Naive thymus-derived CD8-positive, alpha-beta T cell (primary cell): ENCODE results near the gene SLCO1C1. TPM values are rescaled to one million over a fixed set of nuclear protein-coding genes. Genes with fewer than 3 reads are reported as not detected.

Experiments
- ATAC-seq, 2 donors: fragments of 150-1000 bp; cut with Tn5 transposase in 1 of 2; sonication (Bioruptor Pico), chemical (Tn5 transposase) in 1 of 2; 1 replicate in 1 of 2; 2 replicates in 1 of 2; pipeline ENCODE4 v1.10.0; 2021; ENCODE audit warnings: mild to moderate bottlenecking in 2 of 2, moderate library complexity in 2 of 2
- POLR2A ChIA-PET: fragments of 350-600 bp; sonication (Branson Sonifier 250); formaldehyde crosslinking; loops from one replicate; lab custom pipeline; 2021; ENCODE audit warnings: antibody characterized with exemption; lab: Charles Lee
- DNase-seq, 10 donors: peaks; one replicate each; pipeline versions ENCODE4 v3.0.0 to v3.0.0-alpha.2; 2020 to 2022
- H3K27ac Mint-ChIP-seq, 10 donors: one replicate each; pipeline ENCODE4 v1.8.0; 2020 to 2022; ENCODE audit warnings: mild to moderate bottlenecking in 10 of 10, mixed read lengths in 10 of 10, moderate library complexity in 4 of 10, inconsistent platforms in 1 of 10
- H3K27me3 Mint-ChIP-seq, 5 donors: one replicate each; pipeline ENCODE4 v1.8.0; 2021 to 2022; ENCODE audit warnings: mixed read lengths in 5 of 5
- H3K36me3 Mint-ChIP-seq, 3 donors: one replicate each; pipeline ENCODE4 v1.8.0; 2020 to 2022; ENCODE audit warnings: mixed read lengths in 3 of 3, mild to moderate bottlenecking in 2 of 3, inconsistent platforms in 1 of 3
- H3K4me1 Mint-ChIP-seq, 4 donors: one replicate each; pipeline ENCODE4 v1.8.0; 2021 to 2022; ENCODE audit warnings: mixed read lengths in 4 of 4
- H3K4me3 Mint-ChIP-seq, 10 donors: one replicate each; pipeline ENCODE4 v1.8.0; 2020 to 2022; ENCODE audit warnings: mild to moderate bottlenecking in 10 of 10, mixed read lengths in 10 of 10, moderate library complexity in 6 of 10, inconsistent platforms in 1 of 10
- H3K9me3 Mint-ChIP-seq, 9 donors: one replicate each; pipeline ENCODE4 v1.8.0; 2020 to 2022; ENCODE audit warnings: mixed read lengths in 9 of 9, mild to moderate bottlenecking in 3 of 9, inconsistent platforms in 1 of 9, moderate library complexity in 1 of 9
- polyA plus RNA-seq, 3 donors: library from polyadenylated mRNA; unstranded; fragments of 300-500 nt; fragmentation: Illumina TruSeq; gene quantifications; one replicate each; pipeline ENCODE4 v1.2.3, GENCODE V29; 2021
- total RNA-seq, 8 experiments: library from RNA in 2 of 8; stranded (reverse) in 2 of 8; gene quantifications; one replicate each; pipeline ENCODE4 v1.2.3 and lab custom pipeline; 2021 to 2026

Gene SLCO1C1, protein sequence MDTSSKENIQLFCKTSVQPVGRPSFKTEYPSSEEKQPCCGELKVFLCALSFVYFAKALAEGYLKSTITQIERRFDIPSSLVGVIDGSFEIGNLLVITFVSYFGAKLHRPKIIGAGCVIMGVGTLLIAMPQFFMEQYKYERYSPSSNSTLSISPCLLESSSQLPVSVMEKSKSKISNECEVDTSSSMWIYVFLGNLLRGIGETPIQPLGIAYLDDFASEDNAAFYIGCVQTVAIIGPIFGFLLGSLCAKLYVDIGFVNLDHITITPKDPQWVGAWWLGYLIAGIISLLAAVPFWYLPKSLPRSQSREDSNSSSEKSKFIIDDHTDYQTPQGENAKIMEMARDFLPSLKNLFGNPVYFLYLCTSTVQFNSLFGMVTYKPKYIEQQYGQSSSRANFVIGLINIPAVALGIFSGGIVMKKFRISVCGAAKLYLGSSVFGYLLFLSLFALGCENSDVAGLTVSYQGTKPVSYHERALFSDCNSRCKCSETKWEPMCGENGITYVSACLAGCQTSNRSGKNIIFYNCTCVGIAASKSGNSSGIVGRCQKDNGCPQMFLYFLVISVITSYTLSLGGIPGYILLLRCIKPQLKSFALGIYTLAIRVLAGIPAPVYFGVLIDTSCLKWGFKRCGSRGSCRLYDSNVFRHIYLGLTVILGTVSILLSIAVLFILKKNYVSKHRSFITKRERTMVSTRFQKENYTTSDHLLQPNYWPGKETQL
- total RNA-seq (not detected), polyA plus RNA-seq (not detected), total RNA-seq (lab: John Stamatoyannopoulos, UW) (0 reads per million in 6 experiments)

DNA sequence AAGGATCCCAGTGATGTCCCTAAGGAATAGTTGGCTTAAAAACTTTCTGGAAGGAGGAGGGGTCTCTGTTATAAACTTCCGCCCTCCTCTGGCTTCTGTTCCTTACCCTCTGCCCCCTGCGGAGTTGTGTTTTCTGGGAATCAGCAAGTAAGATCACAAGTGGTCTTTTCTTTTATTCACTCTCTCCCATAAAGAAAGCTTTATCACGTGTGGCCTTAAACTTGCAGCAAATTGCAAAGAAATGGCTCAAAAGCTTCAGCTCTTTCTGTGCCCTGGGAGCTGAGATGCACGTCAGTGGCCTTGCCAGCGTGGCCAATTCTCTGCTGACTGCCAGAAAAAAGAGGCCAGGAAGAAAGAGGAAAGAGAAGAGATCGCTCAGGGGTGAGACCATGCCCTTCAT lies at the start of gene SLCO1C1:
Gene SLCO1C1, plus strand, starts transcription at position 101 of the 400 bp plus-strand sequence. CDS start 4,245 bp downstream, outside the sequence.
- H3K4me3 Mint-ChIP-seq = no peak within 1 kb of the TSS
- H3K9me3 Mint-ChIP-seq = peaks cover 0 to 14% (median 0%) of the 10 kb centered on the region in 9 donors
- no peak for DNase-seq
- ATAC-seq = no peak
- POLR2A ChIA-PET = no interaction called here
- H3K4me1 Mint-ChIP-seq = no peaks in the 10 kb centered on the region
- no peaks in the 10 kb centered on the region for H3K27me3 Mint-ChIP-seq
- no peaks in the 10 kb centered on the region for H3K36me3 Mint-ChIP-seq
- no peak within 1 kb of the TSS for H3K27ac Mint-ChIP-seq

DNA sequence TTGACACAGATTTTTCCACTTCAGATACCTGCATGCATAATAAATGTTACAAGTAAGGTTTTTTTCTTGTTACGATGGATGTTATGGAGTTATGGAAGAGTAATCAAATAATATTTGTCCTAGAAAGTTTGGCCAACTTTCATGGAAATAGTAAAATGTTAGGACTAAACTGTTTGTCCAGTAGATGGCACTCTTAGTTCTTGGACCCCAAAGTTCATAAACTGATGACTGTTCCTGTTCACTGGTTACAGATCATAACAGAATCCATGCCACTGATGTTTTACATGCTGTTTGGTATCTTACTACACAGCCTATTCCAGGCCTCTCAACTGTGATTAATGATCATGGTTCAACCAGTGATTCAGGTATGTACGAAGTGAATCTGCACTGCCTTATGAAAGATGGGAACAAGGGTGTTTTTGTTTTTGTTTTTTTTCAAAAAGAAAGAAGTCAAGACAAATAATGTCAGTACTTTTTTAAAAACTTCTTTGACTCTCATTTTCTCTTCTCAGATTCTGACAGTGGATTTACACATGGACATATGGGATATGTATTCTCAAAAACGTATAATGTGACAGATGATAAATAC lies 48.8 kb upstream of the SLCO1C1 start:
- Mint-ChIP-seq H3K27ac (no peak overlapping the region), H3K9me3 (peaks cover 0 to under 1% (median 0%) of the 10 kb centered on the region in 9 donors), H3K36me3 (no peaks in the 10 kb centered on the region), H3K4me1 (no peaks in the 10 kb centered on the region), H3K4me3 (no peak overlapping the region), H3K27me3 (no peaks in the 10 kb centered on the region)
- DNase-seq (no peak), ATAC-seq (no peak)
- POLR2A ChIA-PET = no interaction called here

DNA sequence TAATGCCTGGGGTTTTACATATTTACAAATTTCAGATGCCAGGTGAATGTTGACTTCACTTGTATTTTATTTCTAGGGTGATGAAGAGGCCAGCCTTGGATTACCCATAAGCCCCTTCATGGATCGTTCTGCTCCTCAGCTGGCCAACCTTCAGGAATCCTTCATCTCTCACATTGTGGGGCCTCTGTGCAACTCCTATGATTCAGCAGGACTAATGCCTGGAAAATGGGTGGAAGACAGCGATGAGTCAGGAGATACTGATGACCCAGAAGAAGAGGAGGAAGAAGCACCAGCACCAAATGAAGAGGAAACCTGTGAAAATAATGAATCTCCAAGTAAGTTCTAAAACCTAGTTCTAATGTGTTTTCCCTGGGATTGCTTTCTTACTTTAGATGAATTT lies 41.3 kb upstream of the SLCO1C1 start:
- no peaks in the 10 kb centered on the region for H3K4me1 Mint-ChIP-seq

DNA sequence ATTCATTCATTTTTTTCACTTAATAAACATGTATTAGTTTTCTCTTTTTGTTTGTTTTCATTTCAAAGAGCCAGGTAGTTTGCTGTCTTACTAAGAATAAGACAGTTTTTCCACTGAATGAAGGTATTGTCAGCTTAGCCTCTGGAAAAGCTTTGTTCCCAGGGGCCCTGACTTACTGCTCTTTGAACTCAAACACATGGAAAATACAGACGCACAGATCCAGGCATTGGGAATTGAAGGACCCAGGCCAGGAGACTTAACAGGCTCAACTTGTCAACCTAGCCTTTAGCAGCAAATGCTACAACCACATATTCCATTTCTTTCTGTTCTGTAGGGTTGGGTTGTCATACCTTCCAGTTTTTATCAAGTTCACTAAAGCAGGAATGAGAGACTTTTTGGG lies 38.5 kb upstream of the SLCO1C1 start:
- Mint-ChIP-seq H3K4me1 (no peaks in the 10 kb centered on the region), H3K27me3 (no peaks in the 10 kb centered on the region), H3K4me3 (no peak overlapping the region), H3K9me3 (peaks cover 8 to 34% (median 15%) of the 10 kb centered on the region in 9 donors), H3K36me3 (peaks cover 0 to 11% (median 0%) of the 10 kb centered on the region in 3 donors), H3K27ac (no peak overlapping the region)
- POLR2A ChIA-PET = no interaction called here
- ATAC-seq = no peak
- no peak for DNase-seq

More for the DNA sequence above, 41.3 kb upstream of the SLCO1C1 start:
- POLR2A ChIA-PET = no interaction called here
- Mint-ChIP-seq H3K27me3 (peaks cover 0 to 2% (median 0%) of the 10 kb centered on the region in 5 donors), H3K4me3 (no peak overlapping the region), H3K36me3 (no peaks in the 10 kb centered on the region), H3K9me3 (peaks cover 0 to 19% (median 0%) of the 10 kb centered on the region in 9 donors), H3K27ac (no peak overlapping the region)
- no peak for ATAC-seq
- no peak for DNase-seq

DNA sequence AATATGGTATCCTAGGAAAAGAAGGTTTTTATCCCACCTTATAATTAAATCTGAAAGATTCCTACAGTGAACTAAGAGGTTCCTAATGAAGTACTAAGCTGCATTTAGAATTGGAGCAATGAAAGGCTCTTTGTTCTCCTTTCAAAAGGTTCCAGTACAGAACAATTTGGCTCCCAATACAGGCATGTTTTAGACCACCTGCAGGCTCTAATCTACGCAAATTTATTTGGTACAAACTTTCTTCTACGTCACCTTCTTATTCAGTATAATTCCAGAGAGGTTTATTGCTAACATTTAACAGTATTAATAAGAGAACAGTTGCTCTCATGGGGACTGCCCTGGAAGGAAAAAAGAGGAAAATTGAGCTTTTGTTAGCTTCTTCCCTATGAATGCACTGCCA lies 37.6 kb upstream of the SLCO1C1 start:
- H3K27ac Mint-ChIP-seq = no peak overlapping the region
- H3K36me3 Mint-ChIP-seq = peaks cover 0 to 17% (median 0%) of the 10 kb centered on the region in 3 donors
- POLR2A ChIA-PET = no interaction called here
- no peaks in the 10 kb centered on the region for H3K27me3 Mint-ChIP-seq
- no peak overlapping the region for H3K4me3 Mint-ChIP-seq
- peaks cover 15 to 34% (median 24%) of the 10 kb centered on the region in 9 donors for H3K9me3 Mint-ChIP-seq
- no peaks in the 10 kb centered on the region for H3K4me1 Mint-ChIP-seq
- no peak for ATAC-seq
- no peak for DNase-seq

DNA sequence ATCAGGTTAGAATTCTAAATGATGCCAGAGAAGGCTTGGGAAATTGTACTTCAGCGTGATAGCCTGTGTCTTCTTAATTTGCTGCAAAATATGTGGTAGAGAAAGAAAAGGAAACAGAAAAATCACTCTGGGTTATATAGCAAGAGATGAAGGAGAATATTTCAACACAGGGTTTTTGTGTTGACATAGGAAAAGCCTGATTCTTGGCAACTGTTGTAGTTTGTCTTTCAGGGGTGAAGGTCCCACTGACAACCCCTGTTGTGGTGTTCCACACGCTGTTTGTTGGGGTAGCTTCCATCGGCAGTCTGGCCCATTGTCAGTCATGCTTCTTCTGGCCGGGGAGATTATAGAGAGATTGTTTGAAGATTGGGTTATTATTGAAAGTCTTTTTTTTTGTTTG lies 13.8 kb upstream of the SLCO1C1 start:
- POLR2A ChIA-PET = no interaction called here
- Mint-ChIP-seq H3K36me3 (no peaks in the 10 kb centered on the region), H3K27me3 (no peaks in the 10 kb centered on the region), H3K27ac (no peak overlapping the region), H3K4me1 (no peaks in the 10 kb centered on the region), H3K9me3 (peaks cover 0 to 16% (median 11%) of the 10 kb centered on the region in 9 donors), H3K4me3 (no peak overlapping the region)
- no peak for ATAC-seq
- DNase-seq = no peak

DNA sequence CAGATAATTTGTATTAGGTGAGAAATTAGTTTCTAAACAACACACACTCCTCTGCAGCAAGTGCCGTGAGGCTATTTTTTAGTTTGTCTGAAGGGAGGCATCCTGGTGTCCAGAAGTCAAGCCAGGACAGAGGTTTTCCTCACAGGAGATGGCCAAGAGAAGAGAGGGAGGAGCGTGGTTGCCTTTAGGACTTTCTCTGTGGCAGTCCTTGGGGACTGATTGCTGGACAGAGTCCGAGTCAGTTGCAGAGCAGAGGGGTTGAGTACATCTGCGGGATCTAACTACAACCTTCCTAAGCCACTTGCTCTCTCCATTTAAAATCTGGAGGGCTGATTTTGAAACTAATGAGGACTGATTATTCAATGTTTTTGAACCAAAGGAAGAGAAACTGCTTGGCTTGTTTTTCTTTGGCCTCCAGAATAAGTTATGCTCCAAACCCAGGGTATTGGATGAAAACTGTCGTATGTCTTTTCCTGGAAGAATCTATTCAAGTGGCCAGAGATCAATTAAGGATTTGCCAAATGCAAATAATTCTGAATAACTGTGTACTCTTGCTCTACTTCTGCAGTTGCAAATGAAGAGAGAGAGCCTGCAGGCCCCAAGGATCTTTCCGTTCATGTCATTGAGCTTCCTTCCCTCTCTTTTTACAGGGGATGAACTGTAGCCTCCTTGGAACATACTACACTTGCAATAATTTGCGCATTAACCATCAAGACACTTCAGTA lies 1.2 kb downstream of the SLCO1C1 start:
- H3K9me3 Mint-ChIP-seq = peaks cover 0 to 10% (median 0%) of the 10 kb centered on the region in 9 donors
- no peaks in the 10 kb centered on the region for H3K4me1 Mint-ChIP-seq
- H3K36me3 Mint-ChIP-seq = no peaks in the 10 kb centered on the region
- DNase-seq (no peak), ATAC-seq (no peak)
- no peak overlapping the region for H3K4me3 Mint-ChIP-seq
- no peaks in the 10 kb centered on the region for H3K27me3 Mint-ChIP-seq
- POLR2A ChIA-PET = no interaction called here
- H3K27ac Mint-ChIP-seq = no peak overlapping the region

DNA sequence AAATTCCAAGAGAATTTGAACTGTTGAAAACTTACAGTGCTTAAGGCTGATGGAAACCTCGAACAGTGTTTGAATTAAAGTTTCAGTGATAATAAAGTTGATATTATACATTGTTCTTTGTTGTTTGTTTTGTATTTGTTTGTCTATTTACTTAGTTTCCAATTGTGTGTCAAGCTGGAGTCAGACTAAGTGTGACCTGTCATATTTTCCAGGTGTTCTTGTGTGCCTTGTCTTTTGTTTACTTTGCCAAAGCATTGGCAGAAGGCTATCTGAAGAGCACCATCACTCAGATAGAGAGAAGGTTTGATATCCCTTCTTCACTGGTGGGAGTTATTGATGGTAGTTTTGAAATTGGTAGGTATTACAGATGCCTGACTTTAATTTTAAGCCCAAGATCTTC lies 6.0 kb downstream of the SLCO1C1 start:
- POLR2A ChIA-PET = no interaction called here
- ATAC-seq = no peak
- Mint-ChIP-seq H3K4me1 (no peaks in the 10 kb centered on the region), H3K4me3 (no peak overlapping the region), H3K9me3 (peaks cover 0 to 5% (median 0%) of the 10 kb centered on the region in 9 donors), H3K27me3 (no peaks in the 10 kb centered on the region), H3K36me3 (no peaks in the 10 kb centered on the region), H3K27ac (no peak overlapping the region)
- no peak for DNase-seq

DNA sequence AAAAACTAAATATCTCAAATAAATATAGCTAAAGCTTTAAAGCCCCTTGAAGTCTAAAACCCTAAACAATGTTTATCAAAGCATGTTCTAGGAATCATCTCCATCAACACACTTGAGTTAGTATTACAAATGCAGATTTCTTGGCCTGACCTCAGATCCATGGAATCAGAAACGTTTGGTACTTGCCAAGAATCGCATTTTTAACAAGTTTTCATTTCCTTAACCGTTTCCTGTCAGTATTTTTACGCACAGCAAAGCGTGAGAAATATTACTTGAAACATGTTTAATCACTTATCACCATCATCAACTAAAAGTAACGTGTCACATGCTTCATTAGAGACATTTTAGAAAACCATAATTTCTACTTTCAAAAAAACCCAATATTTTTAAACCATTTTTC lies 9.7 kb downstream of the SLCO1C1 start:
- peaks cover 0 to 10% (median 0%) of the 10 kb centered on the region in 9 donors for H3K9me3 Mint-ChIP-seq
- no peak for ATAC-seq
- H3K4me1 Mint-ChIP-seq = no peaks in the 10 kb centered on the region
- no peak overlapping the region for H3K27ac Mint-ChIP-seq
- no peaks in the 10 kb centered on the region for H3K36me3 Mint-ChIP-seq
- H3K27me3 Mint-ChIP-seq = no peaks in the 10 kb centered on the region
- no peak for DNase-seq
- POLR2A ChIA-PET = no interaction called here
- H3K4me3 Mint-ChIP-seq = no peak overlapping the region

DNA sequence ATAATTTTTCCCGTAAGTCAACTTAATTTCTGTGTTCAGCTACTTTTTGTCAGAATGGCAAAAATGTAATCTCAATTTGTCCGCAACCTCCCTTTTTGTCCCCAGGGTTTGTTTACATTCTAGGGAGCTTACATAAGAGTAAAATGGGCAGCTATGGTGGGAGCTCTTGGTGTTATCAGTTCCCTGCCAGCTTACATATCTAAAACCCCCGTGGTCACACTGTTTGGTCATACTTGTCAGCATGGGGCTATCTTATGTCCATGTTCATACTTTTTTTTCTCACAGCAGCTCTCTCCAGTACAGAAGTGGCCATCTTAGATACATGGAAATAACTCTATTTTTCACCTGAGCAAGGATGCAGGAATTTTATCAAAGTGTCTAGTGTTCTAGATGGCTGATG lies 16.7 kb downstream of the SLCO1C1 start:
- Mint-ChIP-seq H3K9me3 (peaks cover 0 to 10% (median 0%) of the 10 kb centered on the region in 9 donors), H3K4me3 (no peak overlapping the region), H3K27me3 (no peaks in the 10 kb centered on the region), H3K36me3 (no peaks in the 10 kb centered on the region), H3K27ac (no peak overlapping the region), H3K4me1 (no peaks in the 10 kb centered on the region)
- POLR2A ChIA-PET = no interaction called here
- ATAC-seq (no peak), DNase-seq (no peak)

DNA sequence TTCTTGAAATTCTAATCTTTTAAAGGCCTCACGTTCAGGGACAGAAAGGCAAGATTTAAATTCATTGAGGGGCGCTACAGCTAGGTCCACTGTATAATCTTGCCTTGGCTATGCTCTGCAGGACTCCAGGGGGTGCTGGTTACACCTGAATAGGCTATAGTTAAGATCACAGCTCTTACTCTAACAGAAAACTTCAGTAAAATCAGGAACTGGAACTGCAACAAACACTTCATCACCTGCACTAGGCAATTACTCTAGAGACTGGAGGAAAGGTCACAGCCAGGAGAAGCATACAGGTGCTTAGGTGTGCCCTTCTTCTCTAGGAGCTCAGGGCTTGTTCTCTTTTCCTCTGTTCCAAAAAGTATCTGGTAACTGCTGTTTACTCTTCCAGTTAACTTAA lies 20.9 kb downstream of the SLCO1C1 start:
- H3K36me3 Mint-ChIP-seq = no peaks in the 10 kb centered on the region
- POLR2A ChIA-PET = no interaction called here
- no peaks in the 10 kb centered on the region for H3K4me1 Mint-ChIP-seq
- ATAC-seq (no peak), DNase-seq (no peak)
- H3K27ac Mint-ChIP-seq = no peak overlapping the region
- no peak overlapping the region for H3K4me3 Mint-ChIP-seq
- H3K27me3 Mint-ChIP-seq = no peaks in the 10 kb centered on the region
- H3K9me3 Mint-ChIP-seq = peaks cover 0 to 2% (median 0%) of the 10 kb centered on the region in 9 donors

DNA sequence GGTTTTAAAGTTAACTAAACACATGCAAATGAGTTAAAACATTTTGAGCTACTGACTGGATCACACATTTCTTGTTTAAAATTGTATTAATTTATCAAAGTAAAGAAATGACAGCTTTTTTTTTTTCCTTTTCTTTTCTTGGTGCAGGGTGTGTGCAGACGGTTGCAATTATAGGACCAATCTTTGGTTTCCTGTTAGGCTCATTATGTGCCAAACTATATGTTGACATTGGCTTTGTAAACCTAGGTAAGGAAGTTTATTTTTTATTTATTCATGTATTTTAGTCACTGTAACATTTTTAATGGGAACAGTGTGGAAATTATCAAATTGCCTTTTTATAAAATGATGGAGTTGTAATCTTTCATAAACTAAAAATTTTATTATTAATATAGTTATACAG lies 21.9 kb downstream of the SLCO1C1 start:
- POLR2A ChIA-PET = no interaction called here
- Mint-ChIP-seq H3K4me3 (no peak overlapping the region), H3K27ac (no peak overlapping the region), H3K36me3 (no peaks in the 10 kb centered on the region), H3K4me1 (no peaks in the 10 kb centered on the region), H3K9me3 (peaks cover 0 to 2% (median 0%) of the 10 kb centered on the region in 9 donors), H3K27me3 (no peaks in the 10 kb centered on the region)
- ATAC-seq (no peak), DNase-seq (no peak)
